ENCODE data around the gene CELSR1.

Gene CELSR1

DNA sequence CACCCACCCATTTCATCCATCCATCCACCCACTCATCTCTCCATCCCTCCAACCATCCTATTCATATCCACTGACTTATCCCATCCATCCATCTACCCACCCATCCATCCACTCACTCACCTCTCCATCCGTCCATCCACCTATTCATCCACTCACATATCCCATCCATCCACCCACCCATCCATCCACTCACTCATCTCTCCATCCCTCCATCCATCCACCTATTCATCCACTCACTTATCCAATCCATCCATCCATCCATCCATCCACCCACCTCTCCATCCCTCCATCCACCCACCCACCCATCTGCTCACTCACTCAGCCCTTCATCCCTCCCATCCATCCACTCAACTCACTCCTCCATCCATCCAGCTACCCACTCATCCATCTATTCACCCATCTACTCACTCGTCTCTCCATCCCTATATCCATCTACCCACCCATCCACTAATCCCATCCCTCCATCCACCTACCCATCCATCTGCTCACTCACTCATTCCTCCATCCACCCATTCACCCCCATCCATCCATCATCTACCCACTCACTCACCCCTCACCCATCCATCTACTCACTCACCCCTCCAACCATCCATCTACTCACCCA is 165.7 kb downstream of the CELSR1 start:
- no peak for DNase-seq

DNA sequence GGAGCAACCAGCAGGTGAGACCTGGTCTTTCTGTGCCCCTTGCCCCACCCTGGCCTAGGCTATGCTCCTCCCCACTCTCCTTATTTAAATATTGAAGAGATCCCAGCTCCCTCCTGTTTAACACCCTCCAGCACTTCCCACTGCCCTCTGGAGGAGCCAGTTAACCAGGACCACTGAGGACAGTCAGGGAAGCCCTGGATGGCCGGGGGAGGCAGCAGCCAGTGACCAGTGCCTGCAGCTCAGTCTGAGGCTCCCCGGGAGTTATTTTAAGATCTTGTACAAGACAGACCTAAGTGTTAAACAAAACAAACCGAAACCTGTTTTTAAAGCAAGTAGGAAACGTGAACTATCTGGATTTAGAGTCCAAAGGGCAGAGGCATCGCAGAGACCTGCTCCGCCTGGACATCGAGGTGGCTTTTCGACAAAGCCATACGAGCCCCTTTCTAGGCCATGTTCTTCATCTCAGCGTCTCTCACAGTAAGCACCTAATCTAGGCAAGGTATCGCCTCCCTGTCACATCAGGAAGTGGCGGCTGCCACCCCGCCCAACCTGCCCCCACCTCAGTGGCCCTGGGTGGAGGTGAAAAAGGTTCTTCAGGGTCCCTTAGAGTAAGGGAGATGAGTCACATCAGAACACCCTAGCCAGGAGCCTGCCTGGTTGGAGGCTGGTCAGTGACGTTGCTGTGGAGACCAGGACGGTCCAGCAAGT is 166.7 kb downstream of the CELSR1 start:
- DNase-seq, result peak; percentile 22

GRCh38 chr22:46369716-46370583 is 167.5 kb downstream of the CELSR1 start:
- DNase-seq, result no peak

GRCh38 chr22:46368871-46369715 is 168.3 kb downstream of the CELSR1 start:
- DNase-seq, result no peak

- DNase-seq, result no peak
These were observed 169.0 kb downstream of the CELSR1 start for GRCh38 chr22:46368422-46368821.

DNA sequence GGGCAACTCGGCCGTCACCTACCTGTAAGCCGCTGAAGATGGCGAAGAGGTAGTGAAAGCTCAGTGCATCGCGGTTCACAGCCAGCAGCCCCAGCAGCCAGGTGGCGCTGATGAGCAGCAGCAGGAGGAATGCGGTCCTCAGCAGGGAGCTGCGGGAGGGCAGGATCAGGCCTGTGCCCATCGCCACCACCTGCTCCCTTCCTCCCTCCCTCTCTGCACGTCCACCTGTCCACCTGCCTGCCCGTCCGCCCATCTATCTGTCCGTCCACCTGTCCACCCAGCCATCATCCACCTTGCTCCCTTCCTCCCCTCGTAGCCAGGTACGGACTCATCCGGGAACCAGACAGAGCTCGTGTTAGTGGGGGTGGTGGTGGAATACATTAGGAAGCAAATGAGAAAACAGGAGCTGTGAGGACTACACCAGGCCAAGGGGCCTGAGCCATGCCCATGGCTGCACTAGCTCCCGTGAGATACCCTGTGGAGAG is 169.7 kb downstream of the CELSR1 start:
- DNase-seq, result peak; percentile 71

DNA sequence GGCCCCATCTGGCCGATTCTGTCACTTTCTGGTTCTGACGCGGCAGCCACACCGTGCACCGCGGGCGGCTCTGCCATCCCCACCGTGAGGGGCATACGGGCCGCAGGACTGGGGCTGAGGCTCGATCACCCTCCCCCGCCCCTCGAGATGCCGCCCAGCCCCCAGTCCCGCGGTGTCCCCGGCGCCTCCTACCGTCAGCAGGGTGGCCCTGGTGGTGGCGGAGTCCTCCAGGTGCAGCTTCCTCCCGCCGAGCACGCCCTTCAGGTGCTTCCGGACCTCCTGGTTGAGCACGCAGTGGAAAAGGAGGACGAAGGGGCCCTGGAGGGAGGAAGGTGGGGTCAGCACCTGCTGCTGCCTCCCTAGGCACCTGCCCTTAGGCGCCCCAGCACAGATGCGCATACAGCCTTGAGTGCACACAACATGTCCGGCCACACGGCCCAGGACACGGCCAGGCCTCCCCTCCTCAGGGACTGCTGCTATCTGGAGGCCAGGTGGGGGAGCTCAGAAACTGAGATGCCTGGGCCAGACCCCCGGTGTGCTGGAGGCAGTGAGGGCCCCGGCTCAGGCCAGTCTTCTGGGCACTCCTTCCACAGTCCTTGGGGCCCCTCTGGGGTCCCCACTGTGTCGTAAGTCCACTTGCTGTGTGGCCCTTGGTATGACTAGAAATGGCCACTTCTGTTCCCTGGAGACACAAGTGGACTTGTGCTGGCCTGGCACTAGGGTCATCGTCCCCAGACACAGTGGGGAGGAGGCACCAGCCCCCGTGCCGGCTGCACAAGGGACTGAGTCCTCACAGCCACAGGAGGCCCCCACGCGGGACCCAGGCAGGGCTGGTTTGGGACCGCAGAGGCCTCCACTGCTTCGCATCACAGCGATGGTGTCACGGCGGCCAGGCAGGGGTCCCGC is 170.4 kb downstream of the CELSR1 start:
- DNase-seq, result peak; percentile 29

GRCh38 chr22:46366327-46366731 is 171.1 kb downstream of the CELSR1 start:
- no peak for DNase-seq

GRCh38 chr22:46365166-46365624 is 172.2 kb downstream of the CELSR1 start:
- no peak for DNase-seq

GRCh38 chr22:46364341-46365165 is 172.9 kb downstream of the CELSR1 start:
- no peak for DNase-seq

DNA sequence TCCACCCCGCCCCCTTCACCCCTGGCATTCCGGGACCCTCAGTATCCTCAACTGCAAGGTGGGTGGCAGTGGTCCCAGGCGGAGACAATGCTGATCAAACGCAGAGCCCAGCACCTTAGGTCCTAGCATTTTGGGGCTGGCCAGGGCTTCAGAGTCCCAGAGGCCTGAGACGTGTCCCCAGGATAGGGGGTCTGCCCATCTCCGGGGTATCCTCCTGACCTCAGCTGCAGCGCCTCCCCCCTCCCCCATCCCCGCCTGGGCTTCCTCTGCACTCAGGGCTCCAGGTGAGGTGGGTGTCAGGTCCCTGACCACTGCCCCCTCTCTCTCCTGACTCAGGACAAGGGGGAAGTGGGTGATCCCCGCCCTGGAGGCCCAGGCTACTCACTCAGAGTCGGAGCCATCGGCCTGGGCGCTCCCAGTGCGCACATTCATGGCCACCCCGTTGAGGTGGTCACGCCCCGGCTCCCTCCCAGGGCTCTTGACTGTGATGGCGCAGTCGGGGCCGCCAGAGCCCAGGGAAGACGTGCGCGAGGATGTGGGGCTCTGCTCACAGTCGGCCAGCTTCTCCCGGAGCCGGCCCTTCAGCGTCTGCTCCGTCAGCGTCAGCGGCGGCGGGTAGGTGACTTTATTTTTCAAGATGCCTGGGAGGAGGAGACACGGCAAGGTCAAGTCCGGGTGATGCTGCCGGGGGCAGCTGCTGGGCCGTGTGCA is 173.7 kb downstream of the CELSR1 start:
- no peak for DNase-seq

DNA sequence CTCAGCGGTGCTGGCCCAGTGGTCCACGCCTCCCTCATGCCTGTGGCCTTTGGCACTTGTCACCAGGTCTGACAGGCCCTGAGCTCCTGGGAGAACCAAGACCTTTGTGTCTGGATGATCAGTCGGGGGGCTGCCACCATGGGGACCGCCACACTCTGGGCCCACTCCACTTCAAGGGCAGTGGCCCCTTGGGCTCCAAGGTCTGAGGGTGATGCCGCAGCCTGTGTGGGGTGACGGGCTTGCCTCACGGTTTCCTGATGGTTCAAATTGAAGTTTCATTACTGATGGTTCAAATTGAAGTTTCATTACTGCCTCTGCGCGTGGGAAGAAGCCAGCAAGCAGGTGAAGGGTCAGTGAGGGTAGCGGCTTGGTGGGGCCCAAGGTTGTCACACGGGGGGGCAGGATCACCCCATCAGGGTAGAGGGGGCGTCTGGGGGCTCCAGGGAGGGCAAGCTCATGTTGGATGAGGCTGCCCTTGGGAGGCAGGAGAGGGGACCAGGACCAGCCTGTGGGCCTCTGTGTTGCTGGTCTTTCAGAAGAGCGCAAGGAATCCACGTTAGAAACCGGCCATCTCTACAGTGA is 174.4 kb downstream of the CELSR1 start:
- DNase-seq, result no peak

DNA sequence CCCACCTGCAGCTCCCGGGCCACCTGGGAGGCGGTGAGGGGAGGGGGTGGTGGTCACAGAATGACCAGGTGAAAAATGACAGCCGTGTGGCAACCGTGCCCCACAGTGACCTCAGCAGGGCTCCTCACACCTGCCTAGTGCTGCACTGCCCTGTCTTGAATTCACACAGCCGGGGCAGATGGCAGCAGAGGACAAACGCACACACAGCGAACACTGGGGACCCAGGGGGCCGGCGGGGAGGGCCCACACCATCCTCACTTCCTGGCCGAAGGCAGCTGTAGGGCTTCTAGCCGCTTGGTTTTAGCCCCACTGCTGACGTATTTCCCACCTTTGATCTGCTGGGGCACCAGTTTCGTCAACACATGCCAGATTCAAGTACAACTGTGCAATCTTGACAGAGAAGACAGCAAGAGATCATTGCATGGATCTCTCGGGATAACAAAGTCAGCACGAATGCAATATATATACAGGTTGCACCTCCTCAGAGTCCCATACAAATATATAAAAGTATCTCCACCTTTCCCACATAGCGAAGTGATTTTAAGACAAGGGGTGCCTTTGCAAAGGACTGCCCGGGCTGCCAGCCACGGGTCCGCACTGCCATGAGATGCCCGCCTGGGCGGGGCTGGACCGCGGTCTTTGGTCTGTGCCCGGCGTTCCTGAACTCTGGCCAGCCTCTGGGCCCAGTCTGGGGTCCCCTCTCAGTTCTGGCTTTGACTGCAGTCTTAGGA is 175.1 kb downstream of the CELSR1 start:
- no peak for DNase-seq

DNA sequence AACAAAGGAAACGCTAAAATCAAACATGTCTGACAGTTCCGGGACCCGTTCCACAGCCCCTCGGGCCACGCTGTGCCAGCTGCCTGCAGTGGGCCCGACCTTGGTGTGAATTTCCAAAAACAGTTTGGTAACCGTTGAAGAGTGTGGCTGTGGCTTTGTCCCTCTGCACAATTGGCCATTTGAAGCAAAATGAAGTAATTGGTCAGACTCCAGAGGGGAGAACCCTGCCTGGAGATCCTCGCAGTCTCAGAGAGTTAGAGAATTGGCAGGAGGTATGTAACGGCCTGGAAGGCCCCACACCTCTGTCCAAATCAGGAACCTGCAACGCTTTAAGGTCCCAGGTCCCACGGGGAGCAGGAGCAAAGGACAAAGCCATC is 175.6 kb downstream of the CELSR1 start:
- DNase-seq, result no peak

- no peak for DNase-seq
These were observed 176.5 kb downstream of the CELSR1 start for GRCh38 chr22:46360891-46361290.

GRCh38 chr22:46360097-46360496 is 177.3 kb downstream of the CELSR1 start:
- DNase-seq, result no peak

DNA sequence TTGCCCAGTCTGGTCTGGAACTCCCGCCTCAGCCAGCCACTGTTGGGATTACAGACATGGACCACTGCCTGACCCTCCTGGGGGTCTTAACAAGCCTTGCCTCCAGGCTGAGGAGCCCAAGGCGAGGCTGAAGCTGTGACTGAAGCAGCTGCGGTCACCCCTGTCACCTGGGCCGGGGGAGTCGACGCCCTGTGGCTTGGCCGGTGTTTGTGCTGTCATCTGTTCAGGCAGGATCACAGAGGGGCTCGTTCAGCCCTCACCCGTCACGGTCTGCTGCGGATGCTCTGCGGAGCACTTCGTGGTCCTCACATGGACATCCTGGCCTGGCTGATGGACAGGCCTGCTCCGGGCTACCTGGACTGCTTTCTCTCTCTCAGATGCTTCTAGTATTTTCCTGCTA is 178.1 kb downstream of the CELSR1 start:
- no peak for DNase-seq

DNA sequence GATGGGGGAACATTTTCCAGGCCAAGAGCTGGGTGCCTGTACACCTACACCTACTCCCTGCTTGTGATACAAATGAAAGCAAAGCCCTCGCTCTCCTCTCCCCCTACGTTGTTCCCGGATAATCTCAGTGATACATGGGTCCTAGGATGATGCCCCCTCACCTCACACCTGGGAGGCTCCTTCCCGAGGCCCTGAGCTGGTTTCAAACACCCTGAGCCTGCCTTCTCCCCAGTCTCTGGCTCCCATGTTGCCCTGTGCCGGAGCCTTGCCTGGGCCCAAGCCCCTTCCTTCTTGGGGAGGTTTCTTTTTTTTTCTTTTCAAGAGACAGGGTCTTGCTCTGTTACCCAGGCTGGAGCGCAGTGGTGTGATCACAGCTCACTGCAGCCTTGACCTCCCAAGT is 178.7 kb downstream of the CELSR1 start:
- DNase-seq, result no peak
